GM10847 (cell line): ENCODE measurements around the gene FSCN2.

ENCODE experiments used
- POLR2A ChIP-seq: IDR thresholded peaks from 2 replicates; pipeline ENCODE4 v1.6.1; 2011; ENCODE audit not compliant: insufficient read length; ENCODE audit errors: extremely low read depth

FSCN2 gene

GRCh38 chr17:81538651-81539570, 10.7 kb downstream of the FSCN2 start:
- no peak for TF ChIP-seq POLR2A

GRCh38 chr17:81539571-81539900, 11.4 kb downstream of the FSCN2 start:
- no peak for TF ChIP-seq POLR2A

GRCh38 chr17:81539961-81540675, 11.9 kb downstream of the FSCN2 start:
- no peak for TF ChIP-seq POLR2A

GRCh38 chr17:81540676-81541027, 12.5 kb downstream of the FSCN2 start:
- TF ChIP-seq POLR2A, result no peak

- no peak for TF ChIP-seq POLR2A
These were observed 12.9 kb downstream of the FSCN2 start for GRCh38 chr17:81541123-81541522.

- TF ChIP-seq POLR2A, result no peak
These were observed 14.5 kb downstream of the FSCN2 start for GRCh38 chr17:81542431-81543338.

- TF ChIP-seq POLR2A, result no peak
These were observed 15.1 kb downstream of the FSCN2 start for GRCh38 chr17:81543339-81543675.

GRCh38 chr17:81543756-81544155, 15.6 kb downstream of the FSCN2 start:
- TF ChIP-seq POLR2A, result no peak

- no peak for TF ChIP-seq POLR2A
These were observed 16.3 kb downstream of the FSCN2 start for GRCh38 chr17:81544281-81544974.

GRCh38 chr17:81545160-81545949, 17.2 kb downstream of the FSCN2 start:
- TF ChIP-seq POLR2A, result no peak

GRCh38 chr17:81546906-81547613, 18.9 kb downstream of the FSCN2 start:
- TF ChIP-seq POLR2A, result no peak

GRCh38 chr17:81547614-81547982, 19.4 kb downstream of the FSCN2 start:
- TF ChIP-seq POLR2A, result no peak

GRCh38 chr17:81549031-81549557, 20.9 kb downstream of the FSCN2 start:
- no peak for TF ChIP-seq POLR2A
